ENCODE data around the gene PTGS2.

Gene PTGS2

GRCh38 chr1:186680245-186681061, at the start of gene PTGS2 (continued):
- TF ChIP-seq ZBTB26 (tag by site-specific recombination; optimal IDR thresholded peaks at IDR 0.05) (peak; percentile 84), FEZF1 (tag by site-specific recombination; IDR thresholded peaks at IDR 0.05) (no peak), ZNF707 (tag by site-specific recombination; IDR thresholded peaks at IDR 0.05) (no peak), YY1 (tag by site-specific recombination; IDR thresholded peaks at IDR 0.05) (no peak), ZNF626 (tag by site-specific recombination; IDR thresholded peaks at IDR 0.05) (no peak), ZBTB20 (tag by site-specific recombination; IDR thresholded peaks at IDR 0.05) (peak; percentile 41; the same call in 1 of the 2 replicates), ZXDB (tag by site-specific recombination; IDR thresholded peaks at IDR 0.05) (0 out of 2 replicates have a peak, but pooled peaks have one; percentile 34), ZIC2 (tag by site-specific recombination; IDR thresholded peaks at IDR 0.05) (peak; percentile 57), ZNF184 (tag by site-specific recombination; IDR thresholded peaks at IDR 0.05) (no peak), ZNF629 (tag by site-specific recombination; IDR thresholded peaks at IDR 0.05) (peak; percentile 53; the same call in 1 of the 2 replicates), SP2 (tag by site-specific recombination; IDR thresholded peaks at IDR 0.05) (peak; percentile 52), ZBTB21 (tag by site-specific recombination; IDR thresholded peaks at IDR 0.05) (peak; percentile 83; the same call in 1 of the 2 replicates), HOXD13 (CRISPR knock-in tag; IDR thresholded peaks at IDR 0.05; ENCODE audit: borderline replicate concordance) (no peak), ZNF549 (tag by site-specific recombination; IDR thresholded peaks at IDR 0.05) (no peak), ZNF658 (tag by site-specific recombination; IDR thresholded peaks at IDR 0.05) (no peak), TRIM28 (IDR thresholded peaks at IDR 0.05; ENCODE audit: borderline replicate concordance, low read length) (peak; percentile 53; the same call in 1 of the 2 replicates), ZFHX2 (tag by site-specific recombination; conservative IDR thresholded peaks at IDR 0.05) (peak; percentile 53), ZBTB7A (tag by site-specific recombination; IDR thresholded peaks at IDR 0.05; ENCODE audit: low read depth) (no peak), ZNF785 (tag by site-specific recombination; IDR thresholded peaks at IDR 0.05) (0 out of 2 replicates have a peak, but pooled peaks have one; percentile 37), ZBTB44 (tag by site-specific recombination; IDR thresholded peaks at IDR 0.05) (no peak), ZNF366 (tag by site-specific recombination; conservative IDR thresholded peaks at IDR 0.05) (0 out of 2 replicates have a peak, but pooled peaks have one; percentile 44), ZBTB8A (tag by site-specific recombination; IDR thresholded peaks at IDR 0.05) (peak; percentile 30; the same call in 1 of the 2 replicates), ZNF324 (tag by site-specific recombination; IDR thresholded peaks at IDR 0.05) (0 out of 2 replicates have a peak, but pooled peaks have one; percentile 20), ZNF692 (tag by site-specific recombination; IDR thresholded peaks at IDR 0.05) (0 out of 2 replicates have a peak, but pooled peaks have one; percentile 30), GLI4 (tag by site-specific recombination; IDR thresholded peaks at IDR 0.05) (no peak), ZBTB17 (tag by site-specific recombination; IDR thresholded peaks at IDR 0.05) (peak; percentile 65)
- TF ChIP-seq, protein P1, sequence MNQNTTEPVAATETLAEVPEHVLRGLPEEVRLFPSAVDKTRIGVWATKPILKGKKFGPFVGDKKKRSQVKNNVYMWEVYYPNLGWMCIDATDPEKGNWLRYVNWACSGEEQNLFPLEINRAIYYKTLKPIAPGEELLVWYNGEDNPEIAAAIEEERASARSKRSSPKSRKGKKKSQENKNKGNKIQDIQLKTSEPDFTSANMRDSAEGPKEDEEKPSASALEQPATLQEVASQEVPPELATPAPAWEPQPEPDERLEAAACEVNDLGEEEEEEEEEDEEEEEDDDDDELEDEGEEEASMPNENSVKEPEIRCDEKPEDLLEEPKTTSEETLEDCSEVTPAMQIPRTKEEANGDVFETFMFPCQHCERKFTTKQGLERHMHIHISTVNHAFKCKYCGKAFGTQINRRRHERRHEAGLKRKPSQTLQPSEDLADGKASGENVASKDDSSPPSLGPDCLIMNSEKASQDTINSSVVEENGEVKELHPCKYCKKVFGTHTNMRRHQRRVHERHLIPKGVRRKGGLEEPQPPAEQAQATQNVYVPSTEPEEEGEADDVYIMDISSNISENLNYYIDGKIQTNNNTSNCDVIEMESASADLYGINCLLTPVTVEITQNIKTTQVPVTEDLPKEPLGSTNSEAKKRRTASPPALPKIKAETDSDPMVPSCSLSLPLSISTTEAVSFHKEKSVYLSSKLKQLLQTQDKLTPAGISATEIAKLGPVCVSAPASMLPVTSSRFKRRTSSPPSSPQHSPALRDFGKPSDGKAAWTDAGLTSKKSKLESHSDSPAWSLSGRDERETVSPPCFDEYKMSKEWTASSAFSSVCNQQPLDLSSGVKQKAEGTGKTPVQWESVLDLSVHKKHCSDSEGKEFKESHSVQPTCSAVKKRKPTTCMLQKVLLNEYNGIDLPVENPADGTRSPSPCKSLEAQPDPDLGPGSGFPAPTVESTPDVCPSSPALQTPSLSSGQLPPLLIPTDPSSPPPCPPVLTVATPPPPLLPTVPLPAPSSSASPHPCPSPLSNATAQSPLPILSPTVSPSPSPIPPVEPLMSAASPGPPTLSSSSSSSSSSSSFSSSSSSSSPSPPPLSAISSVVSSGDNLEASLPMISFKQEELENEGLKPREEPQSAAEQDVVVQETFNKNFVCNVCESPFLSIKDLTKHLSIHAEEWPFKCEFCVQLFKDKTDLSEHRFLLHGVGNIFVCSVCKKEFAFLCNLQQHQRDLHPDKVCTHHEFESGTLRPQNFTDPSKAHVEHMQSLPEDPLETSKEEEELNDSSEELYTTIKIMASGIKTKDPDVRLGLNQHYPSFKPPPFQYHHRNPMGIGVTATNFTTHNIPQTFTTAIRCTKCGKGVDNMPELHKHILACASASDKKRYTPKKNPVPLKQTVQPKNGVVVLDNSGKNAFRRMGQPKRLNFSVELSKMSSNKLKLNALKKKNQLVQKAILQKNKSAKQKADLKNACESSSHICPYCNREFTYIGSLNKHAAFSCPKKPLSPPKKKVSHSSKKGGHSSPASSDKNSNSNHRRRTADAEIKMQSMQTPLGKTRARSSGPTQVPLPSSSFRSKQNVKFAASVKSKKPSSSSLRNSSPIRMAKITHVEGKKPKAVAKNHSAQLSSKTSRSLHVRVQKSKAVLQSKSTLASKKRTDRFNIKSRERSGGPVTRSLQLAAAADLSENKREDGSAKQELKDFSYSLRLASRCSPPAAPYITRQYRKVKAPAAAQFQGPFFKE (tag by site-specific recombination; IDR thresholded peaks at IDR 0.05; ENCODE audit: borderline replicate concordance): no peak
- TF ChIP-seq, protein P2, sequence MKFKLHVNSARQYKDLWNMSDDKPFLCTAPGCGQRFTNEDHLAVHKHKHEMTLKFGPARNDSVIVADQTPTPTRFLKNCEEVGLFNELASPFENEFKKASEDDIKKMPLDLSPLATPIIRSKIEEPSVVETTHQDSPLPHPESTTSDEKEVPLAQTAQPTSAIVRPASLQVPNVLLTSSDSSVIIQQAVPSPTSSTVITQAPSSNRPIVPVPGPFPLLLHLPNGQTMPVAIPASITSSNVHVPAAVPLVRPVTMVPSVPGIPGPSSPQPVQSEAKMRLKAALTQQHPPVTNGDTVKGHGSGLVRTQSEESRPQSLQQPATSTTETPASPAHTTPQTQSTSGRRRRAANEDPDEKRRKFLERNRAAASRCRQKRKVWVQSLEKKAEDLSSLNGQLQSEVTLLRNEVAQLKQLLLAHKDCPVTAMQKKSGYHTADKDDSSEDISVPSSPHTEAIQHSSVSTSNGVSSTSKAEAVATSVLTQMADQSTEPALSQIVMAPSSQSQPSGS (tag by site-specific recombination; IDR thresholded peaks at IDR 0.05; ENCODE audit: low read depth): no peak
